GOT3 (cell line): ENCODE data around the gene SPSB3.
"Not testable (repeated sequence)": the region's sequence is repeated elsewhere in the genome, so short reads cannot be mapped to it uniquely, and the experiment has no call there.

ENCODE experiments used
- DNase-seq: peaks from one replicate; lab custom pipeline; 2025; ENCODE audit warnings: mixed read lengths; lab: John Stamatoyannopoulos, UW

Gene SPSB3

DNA sequence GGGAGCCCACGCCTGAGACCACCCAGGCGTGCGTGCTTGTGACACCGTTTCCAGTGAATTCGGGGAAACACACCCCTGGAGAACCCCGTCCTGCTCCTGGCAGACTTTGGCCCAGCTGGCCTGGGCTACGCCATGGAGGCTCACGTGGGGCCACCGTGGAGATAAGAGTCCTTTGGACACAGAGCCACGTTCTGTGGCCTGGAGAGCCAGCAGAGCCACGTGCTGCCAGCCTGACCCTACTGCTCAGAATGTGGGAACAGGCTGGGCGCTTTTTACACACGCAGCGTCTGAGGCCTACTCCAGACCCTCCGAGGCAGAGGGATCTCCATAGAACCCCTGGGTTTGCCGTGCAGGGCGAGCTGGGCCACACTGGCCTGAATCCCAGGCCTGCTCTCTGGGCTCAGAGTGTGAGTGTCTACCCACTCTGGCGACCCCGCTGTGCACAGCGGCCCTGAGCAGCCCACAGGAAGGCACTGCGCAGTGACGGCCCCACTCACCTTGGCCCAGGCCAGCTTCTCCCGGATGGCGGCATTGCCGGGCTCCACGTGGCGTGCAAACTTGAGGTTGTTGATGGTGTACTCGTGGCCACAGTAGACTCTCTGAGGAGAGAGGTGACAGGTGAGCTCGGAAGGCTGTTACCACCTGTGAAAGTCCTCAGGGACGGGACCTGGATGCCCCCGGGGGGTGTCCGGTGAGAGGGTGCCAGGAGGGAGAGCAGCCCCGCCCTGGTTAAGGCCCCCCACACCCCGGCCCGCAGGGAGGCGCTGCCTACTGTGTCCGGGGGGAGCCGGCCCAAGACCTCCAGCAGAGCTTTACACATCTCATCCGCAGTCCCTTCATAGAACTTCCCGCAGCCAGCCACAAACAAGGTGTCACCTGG, 34.3 kb upstream of the SPSB3 start:
- no peak for DNase-seq

DNA sequence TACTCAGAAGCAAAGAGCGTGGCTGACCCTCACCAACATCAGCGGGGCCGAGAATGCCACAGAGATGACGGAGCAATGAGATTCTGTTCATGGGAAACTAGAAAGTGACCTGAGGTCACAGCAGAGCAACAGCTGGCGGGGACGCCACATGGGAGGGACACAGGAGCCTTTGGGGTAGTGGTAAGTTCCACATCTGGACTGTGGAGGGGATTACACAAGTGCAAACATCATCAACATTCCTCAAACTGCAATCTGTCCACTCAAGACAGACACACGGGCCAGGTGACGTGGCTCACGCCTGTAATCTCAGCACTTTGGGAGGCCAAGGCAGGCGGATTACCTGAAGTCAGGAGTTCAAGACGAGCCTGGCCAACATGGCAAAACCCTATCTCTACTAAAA, 33.1 kb upstream of the SPSB3 start:
- no peak for DNase-seq

DNA sequence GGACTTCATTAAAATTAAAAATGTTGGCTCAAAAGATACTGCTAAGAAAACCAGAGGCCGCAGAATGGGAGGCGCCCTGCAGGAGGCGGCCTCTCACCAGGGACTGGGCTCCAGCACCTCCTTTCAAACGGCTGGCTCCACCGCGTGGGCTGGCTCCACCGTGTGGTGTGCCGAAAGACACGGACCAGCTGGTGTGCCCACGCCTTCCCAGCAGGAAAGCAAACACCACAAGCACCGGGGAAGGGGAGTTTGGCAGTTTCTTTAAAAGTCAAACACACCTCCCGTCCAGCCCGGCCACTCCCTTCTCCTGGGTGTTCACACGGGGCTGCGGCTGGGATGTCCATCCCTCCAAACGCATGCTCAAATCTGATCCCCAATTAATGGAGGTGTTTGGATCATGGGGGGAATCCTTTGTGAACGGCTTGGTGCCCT, 30.4 kb upstream of the SPSB3 start:
- DNase-seq: peak; percentile 30

DNA sequence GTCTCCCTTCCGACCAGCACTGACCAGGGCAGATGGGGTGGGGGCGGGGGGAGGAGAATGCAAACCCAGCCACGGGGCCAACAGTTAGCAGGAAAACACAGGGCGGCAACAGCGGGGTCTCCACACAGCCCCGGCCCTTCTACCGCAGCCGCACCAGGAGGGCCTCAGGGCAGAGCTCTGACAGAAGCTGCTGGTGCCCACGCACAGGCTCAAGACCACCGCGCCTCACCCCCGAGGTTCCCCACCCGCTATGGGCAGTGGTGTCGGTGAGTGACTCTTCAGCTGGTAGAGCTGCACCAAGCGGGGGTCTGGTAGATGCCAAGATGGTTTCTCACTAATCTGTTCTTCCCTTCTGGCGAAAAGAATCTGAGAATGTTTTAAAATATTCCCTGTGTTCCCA, 28.2 kb upstream of the SPSB3 start:
- no peak for DNase-seq

DNA sequence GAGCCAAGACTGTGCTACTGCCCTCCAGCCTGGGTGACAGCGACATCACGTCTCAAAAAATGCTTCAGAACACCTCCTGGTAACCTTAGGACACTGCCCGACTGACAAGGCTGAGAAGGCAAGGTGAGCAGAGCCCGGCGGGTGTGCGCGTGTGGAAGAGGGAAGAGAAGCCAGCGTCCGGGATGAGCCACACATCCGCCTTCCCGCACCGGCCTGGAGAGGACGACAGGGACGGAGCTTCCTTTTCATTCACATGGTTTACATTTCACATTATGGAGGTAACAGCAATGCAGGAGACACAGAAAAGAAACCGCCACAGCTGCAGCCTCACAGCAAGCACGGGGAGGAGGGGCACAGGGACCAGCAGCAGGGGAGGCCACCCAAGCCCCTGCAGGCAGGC, 27.7 kb upstream of the SPSB3 start:
- DNase-seq: no peak

DNA sequence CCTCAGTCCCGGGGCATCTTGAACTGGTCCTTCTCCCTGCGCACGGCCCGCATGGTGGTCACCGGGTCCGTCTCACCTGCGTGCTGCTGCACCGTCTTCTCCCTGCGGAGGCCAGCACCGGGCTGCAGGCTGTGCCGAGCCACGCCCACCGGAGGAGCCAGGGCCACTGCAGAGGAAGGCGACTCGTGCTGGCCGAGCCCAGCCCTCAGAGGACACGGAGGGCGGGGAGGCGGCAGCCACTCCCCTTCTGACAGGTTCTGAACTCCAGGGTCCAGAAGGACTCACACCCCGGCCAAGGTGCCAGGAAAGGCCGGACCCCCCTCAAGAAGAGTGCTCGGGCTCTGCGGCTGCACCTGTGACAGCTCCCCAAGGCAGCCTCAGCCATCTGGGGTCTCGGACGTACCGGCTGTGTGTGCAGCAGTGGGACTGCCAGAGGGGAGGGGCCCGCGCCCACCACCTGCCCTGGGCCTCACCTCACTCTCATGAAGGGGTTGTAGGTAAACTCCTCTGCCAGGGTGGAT, 27.0 kb upstream of the SPSB3 start:
- no peak for DNase-seq

DNA sequence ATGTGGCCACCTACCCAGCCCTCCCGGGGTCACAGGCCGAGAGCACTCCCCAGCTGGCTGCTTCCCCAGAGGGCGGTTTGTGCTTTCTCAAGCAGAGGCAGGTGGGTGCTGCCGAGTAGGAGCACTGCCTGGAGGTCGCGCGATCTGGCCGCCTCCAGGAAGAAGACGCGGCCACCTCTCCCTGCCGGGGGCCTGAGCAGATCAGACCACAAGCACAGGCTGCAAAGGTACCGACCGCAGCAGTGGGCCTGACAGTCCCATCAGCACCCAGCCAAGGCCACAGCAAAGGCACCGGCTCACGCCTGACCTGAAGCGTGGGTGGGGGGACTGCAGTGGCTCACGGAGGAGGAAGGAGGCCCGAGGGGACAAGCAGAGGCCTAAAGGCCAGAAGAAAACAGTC, 26.3 kb upstream of the SPSB3 start:
- no peak for DNase-seq

DNA sequence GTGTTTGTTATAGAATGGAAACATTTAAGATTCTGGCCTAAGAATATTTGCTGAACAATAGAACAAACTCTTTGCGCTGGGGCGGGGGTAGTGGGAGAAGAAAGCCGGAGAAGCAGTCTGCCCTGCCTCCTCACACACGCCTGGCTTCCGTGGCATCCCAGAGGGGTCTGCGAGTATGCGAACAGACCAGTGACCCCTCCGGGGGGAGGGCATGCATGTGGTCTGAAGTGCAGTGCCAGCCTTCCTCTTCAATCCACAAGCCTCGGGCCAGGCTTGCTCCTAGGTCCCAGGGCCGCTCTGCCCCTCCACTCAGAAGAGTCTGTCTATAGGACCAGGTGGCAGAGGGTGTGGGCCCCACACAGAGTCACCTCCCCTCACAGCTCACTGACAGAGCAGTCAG, 25.3 kb upstream of the SPSB3 start:
- no peak for DNase-seq

DNA sequence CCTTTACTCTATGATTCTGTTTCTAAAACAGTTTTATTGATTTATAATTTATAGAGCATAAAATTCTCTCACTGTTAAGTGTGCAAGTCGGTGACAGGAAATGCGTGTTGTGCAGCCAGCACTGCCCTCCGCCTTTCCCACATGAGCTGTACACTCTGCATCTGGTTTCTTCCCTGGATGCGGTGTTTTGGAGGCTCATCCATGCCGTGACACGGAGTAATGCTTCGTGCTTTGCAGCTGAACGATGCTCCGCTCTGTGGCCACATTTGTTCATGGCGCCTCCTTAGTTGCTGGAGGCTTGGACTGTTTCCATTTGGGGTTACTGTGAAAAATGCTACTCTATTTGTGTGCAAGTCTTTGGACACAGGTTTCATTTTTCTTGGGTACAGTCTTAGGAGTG, 18.3 kb upstream of the SPSB3 start:
- no peak for DNase-seq

DNA sequence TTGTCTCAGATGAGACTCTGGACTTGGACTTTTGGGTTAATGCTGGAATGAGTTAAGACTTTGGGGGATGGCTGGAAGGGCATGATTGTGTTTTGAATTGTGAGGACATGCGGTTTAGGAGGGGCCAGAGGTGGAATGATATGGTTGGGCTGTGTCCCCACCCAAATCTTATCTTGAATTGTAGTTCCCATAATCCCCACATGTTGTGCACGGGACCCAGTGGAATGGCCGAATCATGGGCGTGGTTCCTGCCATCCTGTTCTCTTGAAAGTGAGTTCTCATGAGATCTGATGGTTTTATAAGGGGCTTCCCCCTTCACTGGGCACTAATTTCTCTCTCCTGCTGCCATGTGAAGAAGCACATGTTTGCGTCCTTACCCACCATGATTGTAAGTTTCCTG, 16.9 kb upstream of the SPSB3 start:
- DNase-seq: not testable (repeated sequence)

DNA sequence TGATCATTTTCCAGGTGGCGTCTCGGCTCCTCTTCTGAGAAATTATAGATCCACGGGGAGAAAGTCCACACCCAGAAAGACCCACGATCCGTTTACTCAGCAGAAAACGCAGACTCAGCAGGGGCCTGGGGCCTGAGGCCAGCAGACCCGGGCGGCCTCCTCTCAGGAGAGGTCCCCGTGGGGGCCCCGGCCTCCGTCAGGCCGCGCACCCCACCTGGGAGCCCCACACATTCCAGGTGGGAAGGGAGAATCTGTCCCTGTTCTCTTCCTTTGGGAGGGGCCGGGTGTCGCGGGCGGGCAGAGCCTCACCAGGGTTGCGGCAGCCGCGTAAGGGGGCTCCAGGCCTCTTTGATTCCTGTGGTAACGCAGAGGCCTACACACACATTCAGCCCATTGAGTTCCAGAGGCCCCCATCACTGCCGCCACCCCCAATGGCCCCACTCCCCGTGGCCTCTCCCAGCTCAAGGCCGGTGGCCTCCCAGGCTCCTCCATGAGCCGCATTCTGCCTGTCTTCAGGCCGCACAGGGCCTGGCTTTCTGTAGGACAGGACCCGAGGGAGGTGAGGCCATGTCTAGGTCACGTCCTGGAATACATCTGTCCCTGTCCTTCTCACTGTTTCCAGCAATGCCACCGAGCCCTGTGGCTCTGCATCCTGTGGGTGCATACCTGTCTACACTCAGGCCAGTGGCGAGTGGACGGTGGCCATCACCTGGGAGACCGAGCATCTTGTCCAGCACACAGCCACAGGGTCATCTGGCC, 12.7 kb upstream of the SPSB3 start:
- DNase-seq: no peak

DNA sequence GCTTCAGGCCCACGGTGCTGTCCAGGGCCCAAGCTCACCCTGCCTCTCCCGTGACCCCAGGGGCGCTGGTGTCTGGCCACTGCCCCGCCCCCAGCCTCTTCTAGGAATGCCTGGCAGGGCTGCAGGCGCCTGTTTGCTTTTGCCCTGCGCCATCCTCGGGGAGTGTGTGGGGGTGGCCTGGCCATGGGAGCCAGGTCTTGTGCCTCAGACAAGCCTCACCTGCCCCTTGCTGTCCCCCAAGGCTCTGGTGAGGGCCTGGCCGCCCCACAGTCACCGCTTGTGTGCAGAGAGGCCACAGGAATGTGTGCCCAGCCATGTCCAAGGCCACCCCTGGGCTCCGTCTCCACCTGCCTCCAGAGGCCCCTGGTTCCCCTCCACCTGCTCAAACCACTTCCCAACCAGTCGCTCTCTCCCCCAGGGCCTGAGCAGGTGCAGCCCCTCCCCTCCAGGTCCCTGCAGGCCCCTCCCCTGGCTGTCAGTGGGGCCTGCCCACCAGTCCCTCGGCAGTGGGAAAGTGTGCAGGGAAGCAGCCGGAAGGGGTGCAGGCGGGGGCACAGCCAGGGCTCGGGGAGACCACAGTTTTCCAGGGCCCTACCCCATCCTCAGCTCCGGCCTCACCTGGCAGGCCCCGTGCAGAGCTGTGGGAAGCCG, 12.0 kb upstream of the SPSB3 start:
- no peak for DNase-seq

DNA sequence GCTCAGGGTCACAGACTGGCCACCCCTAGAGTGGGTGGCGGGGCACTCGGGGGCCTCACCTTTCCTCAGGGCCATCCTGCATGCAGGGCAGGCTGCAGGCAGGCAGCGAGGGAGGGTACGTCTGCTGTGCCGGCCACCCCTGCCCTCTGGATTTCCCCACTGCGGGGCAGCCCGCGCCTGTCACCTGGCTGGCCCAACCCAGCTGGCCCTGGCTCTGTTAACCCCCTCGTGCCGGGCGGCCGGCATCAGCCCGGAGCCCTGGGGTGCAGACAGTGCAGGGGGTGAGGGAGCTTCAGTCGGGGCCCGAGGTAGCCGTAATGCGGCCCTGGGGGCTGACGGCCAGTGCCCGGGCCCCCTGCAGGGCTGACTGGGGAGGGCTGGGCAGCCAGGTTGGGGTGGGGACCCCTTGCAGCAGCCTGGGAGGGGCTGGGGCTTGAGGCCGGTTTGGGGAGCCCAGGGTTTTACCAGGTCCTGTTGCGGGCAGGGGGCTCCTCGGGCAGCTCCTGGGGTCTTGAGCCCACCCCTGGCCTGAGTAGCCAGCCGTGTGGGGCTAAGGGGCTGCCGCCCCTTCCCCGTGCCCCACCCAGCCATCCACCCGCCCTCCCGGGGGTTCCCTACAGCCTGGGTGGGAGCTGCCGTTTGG, 11.3 kb upstream of the SPSB3 start, which contains the start of gene IGFALS:
Gene IGFALS, minus strand, starts transcription at position 128 of the 643 bp plus-strand sequence. Its CDS starts 53 bp downstream, at position 75.
- no peak for DNase-seq

DNA sequence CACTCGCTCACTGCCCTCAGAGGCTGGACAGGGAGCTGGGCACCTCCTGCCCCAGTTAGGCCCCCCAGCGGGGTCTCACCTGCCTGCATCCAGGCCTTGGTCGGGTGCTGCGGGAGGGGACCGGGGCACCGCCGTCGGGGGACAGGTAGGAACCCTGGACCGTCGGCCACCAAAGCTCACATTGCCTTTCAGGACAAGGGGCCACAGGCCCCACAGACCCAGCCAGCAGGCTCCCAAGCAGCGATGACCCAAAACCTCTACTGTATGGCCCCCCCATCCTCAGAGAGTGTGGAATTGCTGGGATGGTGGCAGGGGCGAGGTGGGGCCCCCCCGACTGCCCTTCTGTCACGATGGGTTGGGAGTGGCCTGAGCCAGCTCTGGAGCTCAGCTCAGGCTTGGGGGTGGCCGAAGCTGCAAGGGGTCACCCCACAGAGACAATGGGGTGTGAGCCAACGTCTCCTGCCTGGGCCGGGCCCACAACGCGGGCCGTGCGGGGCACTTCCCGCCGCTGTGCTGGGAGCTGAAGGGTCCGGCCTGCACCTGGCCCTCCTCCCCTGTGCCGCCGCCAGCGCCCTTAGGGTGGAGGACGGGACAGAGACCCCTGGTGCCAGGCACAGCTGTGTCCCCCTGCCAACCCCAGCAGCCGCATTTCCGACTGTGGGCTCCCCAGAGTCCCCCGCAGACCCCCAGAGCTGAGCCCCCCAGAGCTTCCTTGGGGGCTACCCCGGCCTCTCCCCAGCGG, 10.6 kb upstream of the SPSB3 start:
- DNase-seq: no peak

DNA sequence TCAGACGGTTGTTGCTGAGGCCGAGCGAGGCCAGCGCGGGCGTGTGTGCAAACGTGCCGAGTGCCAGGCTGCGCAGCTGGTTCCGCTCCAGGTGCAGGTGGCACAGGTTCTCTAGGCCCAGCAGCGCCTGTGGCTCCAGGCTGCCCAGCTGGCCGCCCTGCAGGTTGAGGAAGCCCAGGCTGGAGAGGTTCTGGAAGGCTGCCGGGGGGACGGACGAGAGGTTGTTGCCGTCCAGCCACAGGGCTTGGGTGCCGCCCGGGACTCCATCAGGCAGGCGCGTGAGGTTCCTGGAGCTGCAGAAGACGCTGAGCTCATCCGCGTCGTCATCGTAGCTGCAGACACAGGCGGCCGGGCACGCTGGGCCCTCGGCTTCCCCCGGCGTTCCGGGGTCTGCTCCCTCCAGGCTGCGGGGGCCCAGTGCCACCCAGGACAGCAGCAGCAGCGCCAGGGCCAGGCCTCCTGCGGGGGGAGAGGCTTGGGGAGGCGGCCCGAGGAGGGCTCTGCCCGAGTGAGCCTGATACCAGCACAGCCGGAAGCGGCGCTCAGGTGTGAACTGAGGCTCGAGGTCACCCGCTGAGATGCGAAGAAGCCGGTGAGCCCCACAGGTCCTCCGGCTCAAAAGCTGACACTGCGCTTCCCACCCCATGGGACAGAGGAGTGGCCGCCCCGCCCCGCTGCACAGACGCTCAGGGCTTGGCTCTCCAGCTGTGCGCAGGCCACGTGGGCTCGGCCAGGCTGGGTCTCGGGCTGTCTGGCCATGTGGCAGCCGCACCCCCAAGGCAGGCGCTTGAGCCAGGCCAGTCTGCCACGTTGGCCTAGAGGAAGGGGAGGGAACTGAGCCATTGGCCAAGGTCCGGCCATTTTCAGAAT, 9.8 kb upstream of the SPSB3 start:
- DNase-seq: no peak

DNA sequence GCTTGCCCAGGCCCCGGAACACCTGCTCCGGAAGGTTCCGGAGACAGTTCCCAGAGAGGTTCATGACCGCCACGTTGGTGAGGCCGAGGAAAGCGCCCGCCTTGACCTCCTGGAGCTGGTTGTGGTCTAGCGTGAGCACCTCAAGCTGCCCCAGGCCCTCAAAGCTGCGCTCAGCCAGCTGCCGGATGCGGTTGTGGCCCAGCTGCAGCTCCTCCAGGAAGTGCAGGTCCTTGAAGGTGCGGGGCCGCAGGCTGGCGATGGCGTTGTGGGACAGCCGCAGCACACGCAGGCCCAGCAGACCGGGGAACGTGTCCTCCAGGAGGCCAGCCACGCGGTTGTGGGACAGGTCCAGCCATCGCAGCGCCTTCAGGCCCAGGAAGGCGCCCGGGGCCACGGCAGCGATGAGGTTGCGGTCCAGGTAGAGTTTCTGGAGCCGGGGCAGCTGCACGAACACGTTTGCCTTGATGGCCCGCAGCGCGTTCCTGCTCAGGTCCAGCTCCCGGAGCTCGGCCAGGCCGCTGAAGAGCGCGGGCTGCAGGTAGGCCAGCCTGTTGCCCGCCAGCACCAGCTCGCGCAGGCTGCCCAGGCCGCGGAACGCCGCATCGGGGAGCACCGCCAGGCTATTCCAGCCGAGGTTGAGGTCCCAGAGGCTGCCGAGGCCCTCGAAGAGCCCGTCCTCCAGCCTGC, 9.0 kb upstream of the SPSB3 start:
- no peak for DNase-seq

DNA sequence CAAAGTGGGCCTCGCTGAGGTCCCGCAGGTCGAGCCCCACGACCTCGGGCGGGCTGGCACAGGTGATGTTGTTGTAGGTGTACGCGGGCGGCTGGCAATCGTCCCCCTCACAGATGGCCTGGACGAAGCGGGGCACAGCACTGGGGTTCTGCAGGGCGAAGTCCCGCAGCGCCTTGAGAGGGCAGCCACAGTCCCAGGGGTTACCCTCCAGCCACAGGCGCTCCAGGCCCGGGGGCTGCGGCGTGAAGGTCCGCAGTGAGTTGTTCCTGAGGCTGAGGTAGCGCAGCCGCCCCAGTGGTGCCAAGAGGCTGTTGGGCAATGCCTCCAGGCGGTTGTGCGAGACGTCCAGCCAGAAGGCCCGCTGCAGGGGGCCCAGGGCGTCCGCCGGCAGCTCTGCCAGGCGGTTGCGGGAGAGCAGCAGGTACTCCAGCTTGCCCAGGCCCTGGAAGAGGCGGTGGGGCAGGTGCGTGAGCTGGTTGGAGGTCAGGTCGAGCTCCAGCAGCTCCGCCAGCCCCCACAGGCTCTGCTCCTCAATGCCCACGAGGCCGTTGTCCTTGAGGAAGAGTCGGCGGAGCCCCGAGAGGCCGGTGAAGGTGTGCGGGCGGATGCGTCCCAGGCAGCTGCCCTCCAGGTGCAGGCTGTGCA, 8.4 kb upstream of the SPSB3 start:
- no peak for DNase-seq

DNA sequence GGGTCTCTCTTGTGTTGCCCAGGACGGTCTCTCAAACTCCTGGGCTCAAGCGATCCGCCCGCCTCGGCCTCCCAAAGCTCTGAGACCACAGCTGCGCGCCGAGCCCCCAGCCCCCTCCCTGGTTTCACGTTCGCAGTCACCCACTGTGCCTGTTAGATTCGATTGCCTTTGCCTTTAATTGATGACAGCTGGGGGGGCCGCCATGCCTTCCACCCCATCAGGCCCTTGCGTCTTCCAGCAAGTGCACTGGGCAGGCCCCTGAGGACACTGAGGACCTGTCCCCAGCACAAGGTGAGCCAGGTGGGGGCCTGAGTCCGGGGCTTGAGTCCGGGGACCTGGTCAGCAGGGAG, 7.9 kb upstream of the SPSB3 start:
- no peak for DNase-seq

DNA sequence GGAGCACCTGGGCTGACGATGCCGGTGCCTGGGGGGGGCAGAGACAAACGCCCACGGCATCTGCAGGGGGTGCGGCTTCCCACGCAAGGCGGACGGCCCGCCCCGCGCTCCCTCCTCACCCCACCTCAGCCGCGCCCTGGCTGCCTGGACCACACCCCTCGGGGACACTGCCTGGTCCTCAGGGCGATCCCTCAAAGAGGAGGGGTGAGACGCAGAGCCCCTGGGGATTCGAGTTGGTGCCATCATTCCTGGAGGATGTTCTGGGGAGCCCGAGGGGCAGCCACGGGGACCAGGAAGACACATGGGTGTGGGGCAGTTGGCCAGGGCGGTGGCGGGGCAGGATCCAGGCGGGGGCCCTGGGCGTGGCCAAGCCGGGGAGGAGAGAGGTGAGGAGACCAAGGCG, 7.3 kb upstream of the SPSB3 start:
- no peak for DNase-seq
